Measurements from ENCODE around the gene NFU1.

GRCh38 chr2:69372767-69373166 lies 64.5 kb downstream of the NFU1 start:
- TF ChIP-seq CTCF (conservative IDR thresholded peaks at IDR 0.05; ENCODE audit: low read length) (no peak), EZH2phosphoT487 (IDR thresholded peaks at IDR 0.05; ENCODE audit: borderline replicate concordance, low read depth, low read length) (no peak)

All from OCI-LY7 (cell line).